ENCODE data around the gene PECR. TPM values are rescaled to one million over a fixed set of nuclear protein-coding genes. Genes with fewer than 3 reads are reported as not detected.

The PECR gene
- total and polyA plus RNA-seq, 9 of the 15 experiments (the other 6 are each of a cell fraction or from before 2014, with no cell fraction given), result 1.1 to 10.3 (median 8.2) TPM

DNA sequence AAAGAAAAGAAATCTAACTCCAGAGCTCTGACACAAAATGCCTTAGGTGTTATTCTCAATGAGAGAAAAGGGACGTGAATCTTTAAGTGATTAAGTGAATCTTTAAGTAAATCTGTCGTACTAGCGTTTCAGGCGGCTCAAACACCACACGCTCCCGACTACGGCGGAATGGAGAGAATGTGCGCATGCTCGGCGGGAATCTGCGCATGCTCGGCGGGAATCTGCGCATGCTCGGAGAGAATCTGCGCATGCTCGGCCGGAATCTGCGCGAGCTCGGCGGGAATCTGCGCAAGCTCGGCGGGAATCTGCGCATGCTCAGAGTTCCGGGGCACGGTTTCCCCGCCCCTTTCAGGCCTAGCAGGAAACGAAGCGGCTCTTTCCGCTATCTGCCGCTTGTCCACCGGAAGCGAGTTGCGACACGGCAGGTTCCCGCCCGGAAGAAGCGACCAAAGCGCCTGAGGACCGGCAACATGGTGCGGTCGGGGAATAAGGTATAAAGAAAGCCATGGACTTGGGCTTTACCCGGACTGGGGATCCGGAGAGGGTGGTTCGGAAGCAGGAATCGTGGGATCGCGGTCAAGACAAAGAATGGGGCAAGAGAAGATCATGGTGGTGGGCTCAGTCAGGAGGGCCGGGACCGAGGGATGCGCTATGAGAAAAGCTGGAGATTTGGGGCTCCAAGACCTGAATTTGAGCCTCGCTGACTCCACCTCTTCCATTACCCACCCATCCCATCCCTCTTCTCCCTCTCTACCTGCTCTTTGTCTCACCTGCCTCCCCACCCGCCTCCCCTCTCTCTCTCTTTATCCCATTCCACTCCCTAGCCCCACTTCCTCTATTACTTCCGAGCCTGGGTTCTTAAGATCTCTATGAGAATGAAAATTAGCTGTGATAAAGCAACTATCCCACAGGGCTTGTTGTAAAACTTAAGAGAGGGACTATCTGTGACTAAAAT lies 27.6 kb upstream of the PECR start, which contains the start of gene XRCC5 (continued):
- TF ChIP-seq, protein P1, sequence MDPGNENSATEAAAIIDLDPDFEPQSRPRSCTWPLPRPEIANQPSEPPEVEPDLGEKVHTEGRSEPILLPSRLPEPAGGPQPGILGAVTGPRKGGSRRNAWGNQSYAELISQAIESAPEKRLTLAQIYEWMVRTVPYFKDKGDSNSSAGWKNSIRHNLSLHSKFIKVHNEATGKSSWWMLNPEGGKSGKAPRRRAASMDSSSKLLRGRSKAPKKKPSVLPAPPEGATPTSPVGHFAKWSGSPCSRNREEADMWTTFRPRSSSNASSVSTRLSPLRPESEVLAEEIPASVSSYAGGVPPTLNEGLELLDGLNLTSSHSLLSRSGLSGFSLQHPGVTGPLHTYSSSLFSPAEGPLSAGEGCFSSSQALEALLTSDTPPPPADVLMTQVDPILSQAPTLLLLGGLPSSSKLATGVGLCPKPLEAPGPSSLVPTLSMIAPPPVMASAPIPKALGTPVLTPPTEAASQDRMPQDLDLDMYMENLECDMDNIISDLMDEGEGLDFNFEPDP (CRISPR knock-in tag; IDR thresholded peaks at IDR 0.05), result no peak
- no peak for TF ChIP-seq ZNF778 (CRISPR knock-in tag; IDR thresholded peaks at IDR 0.05)
- no peak for TF ChIP-seq KHSRP (IDR thresholded peaks at IDR 0.05)
- no peak for TF ChIP-seq MCM5 (IDR thresholded peaks at IDR 0.05; ENCODE audit: low read depth)
- TF ChIP-seq TFAM (CRISPR knock-in tag; conservative IDR thresholded peaks at IDR 0.05), result no peak
- TF ChIP-seq ZKSCAN8 (CRISPR knock-in tag; IDR thresholded peaks at IDR 0.05), result no peak
- peak; percentile 48; the same call in 1 of the 2 replicates for TF ChIP-seq LCOR (CRISPR knock-in tag; IDR thresholded peaks at IDR 0.05)
- no peak for TF ChIP-seq DACH1 (IDR thresholded peaks at IDR 0.05; ENCODE audit: partially characterized antibody)
- TF ChIP-seq PHF21A (IDR thresholded peaks at IDR 0.05; ENCODE audit: borderline replicate concordance, low read depth), result no peak
- TF ChIP-seq TCF3 (CRISPR knock-in tag; IDR thresholded peaks at IDR 0.05), result no peak
- TF ChIP-seq, protein P2, sequence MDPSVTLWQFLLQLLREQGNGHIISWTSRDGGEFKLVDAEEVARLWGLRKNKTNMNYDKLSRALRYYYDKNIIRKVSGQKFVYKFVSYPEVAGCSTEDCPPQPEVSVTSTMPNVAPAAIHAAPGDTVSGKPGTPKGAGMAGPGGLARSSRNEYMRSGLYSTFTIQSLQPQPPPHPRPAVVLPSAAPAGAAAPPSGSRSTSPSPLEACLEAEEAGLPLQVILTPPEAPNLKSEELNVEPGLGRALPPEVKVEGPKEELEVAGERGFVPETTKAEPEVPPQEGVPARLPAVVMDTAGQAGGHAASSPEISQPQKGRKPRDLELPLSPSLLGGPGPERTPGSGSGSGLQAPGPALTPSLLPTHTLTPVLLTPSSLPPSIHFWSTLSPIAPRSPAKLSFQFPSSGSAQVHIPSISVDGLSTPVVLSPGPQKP (CRISPR knock-in tag; IDR thresholded peaks at IDR 0.05), result no peak
- no peak for TF ChIP-seq CBFA2T3 (IDR thresholded peaks at IDR 0.05)
- TF ChIP-seq CBX5 (IDR thresholded peaks at IDR 0.05; ENCODE audit: borderline replicate concordance, low read depth), result no peak
- no peak for TF ChIP-seq ZNF699 (CRISPR knock-in tag; IDR thresholded peaks at IDR 0.05; ENCODE audit: insufficient replicate concordance)
- TF ChIP-seq NFYB (IDR thresholded peaks at IDR 0.05; ENCODE audit: extremely low read depth, insufficient read length), result no peak
- no peak for TF ChIP-seq PCBP2 (IDR thresholded peaks at IDR 0.05; ENCODE audit: low read depth, low read length, poor library complexity, severe bottlenecking)
- no peak for TF ChIP-seq PURB (CRISPR knock-in tag; IDR thresholded peaks at IDR 0.05; ENCODE audit: low read depth)
- no peak for TF ChIP-seq RAD51 (IDR thresholded peaks at IDR 0.05; ENCODE audit: borderline replicate concordance, low read depth)
- TF ChIP-seq FIP1L1 (IDR thresholded peaks at IDR 0.05; ENCODE audit: low read depth, low read length, poor library complexity, severe bottlenecking), result peak; percentile 41
- TF ChIP-seq SUPT5H (IDR thresholded peaks at IDR 0.05), result peak; percentile 90
- TF ChIP-seq ZBTB1 (CRISPR knock-in tag; IDR thresholded peaks at IDR 0.05; ENCODE audit: borderline replicate concordance, low read depth), result 0 out of 2 replicates have a peak, but pooled peaks have one; percentile 49
- TF ChIP-seq HNRNPLL (IDR thresholded peaks at IDR 0.05; ENCODE audit: low read depth, low read length, poor library complexity, severe bottlenecking), result peak; percentile 100
- no peak for TF ChIP-seq ZNF444 (CRISPR knock-in tag; IDR thresholded peaks at IDR 0.05)
- no peak for TF ChIP-seq CBX1 (IDR thresholded peaks at IDR 0.05; ENCODE audit: low read depth)
- no peak for TF ChIP-seq ZNF354B (CRISPR knock-in tag; IDR thresholded peaks at IDR 0.05)
- TF ChIP-seq GTF2F1 (IDR thresholded peaks at IDR 0.05; ENCODE audit: low read depth, low read length), result no peak
- no peak for TF ChIP-seq SLC30A9 (CRISPR knock-in tag; IDR thresholded peaks at IDR 0.05)
- no peak for TF ChIP-seq NCOR1 (IDR thresholded peaks at IDR 0.05)
- TF ChIP-seq KDM1A (IDR thresholded peaks at IDR 0.05), result no peak
- no peak for TF ChIP-seq KLF10 (CRISPR knock-in tag; IDR thresholded peaks at IDR 0.05)
